HFFc6 (cell line): ENCODE data around the gene SNX25. TPM values are rescaled to one million over a fixed set of nuclear protein-coding genes. Genes with fewer than 3 reads are reported as not detected.
A peak's percentile ranks its signal among the peaks of the same experiment; 100 is the strongest.

Experiments
- DNase-seq: peaks from one replicate; pipeline ENCODE4 v3.0.0-alpha.2; 2018
- H3K27ac Mint-ChIP-seq: 2 replicates; pipeline ENCODE4 v1.8.0; 2020; ENCODE audit warnings: mild to moderate bottlenecking, mixed read lengths
- H3K27me3 Mint-ChIP-seq: 2 replicates; pipeline ENCODE4 v1.8.0; 2021; ENCODE audit warnings: mild to moderate bottlenecking, moderate library complexity, mixed read lengths; ENCODE audit not compliant: insufficient read depth
- H3K36me3 Mint-ChIP-seq: 2 replicates; pipeline ENCODE4 v1.8.0; 2021; ENCODE audit warnings: low read depth, mixed read lengths
- H3K4me1 Mint-ChIP-seq: 2 replicates; pipeline ENCODE4 v1.8.0; 2020; ENCODE audit warnings: low read depth, mixed read lengths
- H3K4me3 Mint-ChIP-seq: 2 replicates; pipeline ENCODE4 v1.8.0; 2020; ENCODE audit warnings: mild to moderate bottlenecking, moderate library complexity, mixed read lengths
- H3K9me3 Mint-ChIP-seq: 2 replicates; pipeline ENCODE4 v1.8.0; 2020; ENCODE audit warnings: mild to moderate bottlenecking, mixed read lengths
- total RNA-seq, 6 experiments: library from RNA; stranded (reverse); fragmentation: NEBNext Ultra II Directional; extraction: Animal tissue kit (Norgen Biotek cat#: 25700); gene quantifications; 2 replicates in 1 of 6; 3 replicates in 5 of 6; pipeline ENCODE4 v1.2.3, GENCODE V29; 2021
- TF ChIP-seq, protein P1 (sequence below): fragments of 200-600 bp; sonication (generic); IDR thresholded peaks from 2 replicates; pipeline ENCODE4 v1.5.0; 2021; ENCODE audit warnings: antibody characterized with exemption, mild to moderate bottlenecking

SNX25 gene
- total RNA-seq, 6 experiments from 2014 or later: 19.4 to 40.2 (median 24.8) TPM

DNA sequence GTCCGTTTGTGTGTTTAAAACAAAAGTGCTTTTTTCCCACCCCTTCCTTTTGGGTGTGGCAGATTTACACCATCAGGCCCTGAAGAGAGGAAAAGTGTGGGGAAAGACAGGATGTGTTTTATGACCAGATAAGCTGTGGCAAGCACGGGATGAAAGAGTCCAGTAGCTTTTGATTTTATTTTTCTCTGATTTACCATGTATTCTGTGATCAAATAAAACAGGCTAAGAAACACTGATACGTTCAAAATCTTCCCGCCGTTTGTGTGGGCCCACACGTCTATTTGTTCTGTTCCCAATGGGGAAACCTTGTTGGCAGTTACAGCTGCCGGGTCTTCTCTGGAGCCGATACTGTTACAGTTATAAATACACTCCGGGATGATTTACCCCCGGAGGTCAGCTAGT, 175.5 kb downstream of the SNX25 start:
- peak overlapping the region; percentile 62 for H3K27ac Mint-ChIP-seq
- peaks cover 11% of the 10 kb centered on the region for H3K36me3 Mint-ChIP-seq
- H3K4me1 Mint-ChIP-seq: peaks cover 51% of the 10 kb centered on the region
- peak overlapping the region; percentile 65; the same call in 1 of the 2 replicates for H3K4me3 Mint-ChIP-seq
- TF ChIP-seq, protein P1, sequence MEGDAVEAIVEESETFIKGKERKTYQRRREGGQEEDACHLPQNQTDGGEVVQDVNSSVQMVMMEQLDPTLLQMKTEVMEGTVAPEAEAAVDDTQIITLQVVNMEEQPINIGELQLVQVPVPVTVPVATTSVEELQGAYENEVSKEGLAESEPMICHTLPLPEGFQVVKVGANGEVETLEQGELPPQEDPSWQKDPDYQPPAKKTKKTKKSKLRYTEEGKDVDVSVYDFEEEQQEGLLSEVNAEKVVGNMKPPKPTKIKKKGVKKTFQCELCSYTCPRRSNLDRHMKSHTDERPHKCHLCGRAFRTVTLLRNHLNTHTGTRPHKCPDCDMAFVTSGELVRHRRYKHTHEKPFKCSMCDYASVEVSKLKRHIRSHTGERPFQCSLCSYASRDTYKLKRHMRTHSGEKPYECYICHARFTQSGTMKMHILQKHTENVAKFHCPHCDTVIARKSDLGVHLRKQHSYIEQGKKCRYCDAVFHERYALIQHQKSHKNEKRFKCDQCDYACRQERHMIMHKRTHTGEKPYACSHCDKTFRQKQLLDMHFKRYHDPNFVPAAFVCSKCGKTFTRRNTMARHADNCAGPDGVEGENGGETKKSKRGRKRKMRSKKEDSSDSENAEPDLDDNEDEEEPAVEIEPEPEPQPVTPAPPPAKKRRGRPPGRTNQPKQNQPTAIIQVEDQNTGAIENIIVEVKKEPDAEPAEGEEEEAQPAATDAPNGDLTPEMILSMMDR: no peak
- DNase-seq: no peak
- H3K9me3 Mint-ChIP-seq: peaks cover 5% of the 10 kb centered on the region
- no peaks in the 10 kb centered on the region; the same call in 1 of the 2 replicates for H3K27me3 Mint-ChIP-seq

DNA sequence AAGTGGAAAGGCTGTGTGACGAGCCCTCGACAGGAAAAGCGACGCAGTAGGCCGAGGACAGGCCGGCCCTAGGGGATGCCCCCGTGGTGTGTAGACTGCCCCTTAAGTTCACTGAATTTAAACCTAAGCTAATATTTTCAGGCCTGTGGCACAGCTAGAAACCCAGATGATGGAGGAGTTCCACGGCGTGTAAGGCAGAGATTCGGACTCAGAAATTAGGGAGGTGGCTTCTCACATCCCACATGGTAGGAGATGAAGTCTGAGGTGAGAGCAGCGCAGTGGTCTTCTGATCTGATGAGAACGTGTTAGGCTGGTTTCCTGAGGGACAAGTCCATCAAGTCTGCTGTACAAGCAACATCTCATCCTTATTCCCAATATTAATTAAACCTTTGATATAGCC, 178.6 kb downstream of the SNX25 start:
- H3K4me1 Mint-ChIP-seq: peaks cover 46% of the 10 kb centered on the region
- H3K27me3 Mint-ChIP-seq: no peaks in the 10 kb centered on the region; the same call in 1 of the 2 replicates
- peaks cover 13% of the 10 kb centered on the region for H3K36me3 Mint-ChIP-seq
- DNase-seq: no peak
- TF ChIP-seq, protein P1: no peak
- H3K4me3 Mint-ChIP-seq: no peak overlapping the region
- no peak overlapping the region for H3K27ac Mint-ChIP-seq
- H3K9me3 Mint-ChIP-seq: no peaks in the 10 kb centered on the region

DNA sequence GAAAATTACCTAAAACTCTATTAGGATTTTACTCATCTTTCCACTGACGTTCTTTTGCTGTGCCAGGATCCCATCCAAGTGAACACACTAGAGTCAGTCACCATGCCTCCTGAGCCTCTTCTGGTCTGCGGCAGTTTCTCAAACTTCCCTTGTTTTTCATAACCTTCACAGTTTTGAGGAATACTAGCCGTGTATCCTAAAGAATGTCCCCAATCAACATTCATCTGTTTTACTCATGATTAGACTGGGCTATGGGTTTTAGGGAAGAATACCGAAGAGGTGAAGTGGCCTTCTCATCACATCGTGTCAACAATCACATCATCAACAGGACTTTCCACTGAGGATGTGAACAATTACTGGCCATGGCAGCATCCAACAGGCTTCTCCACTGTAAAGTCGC, 181.5 kb downstream of the SNX25 start:
- peaks cover 39% of the 10 kb centered on the region for H3K4me1 Mint-ChIP-seq
- TF ChIP-seq, protein P1: no peak
- no peak overlapping the region for H3K27ac Mint-ChIP-seq
- no peak overlapping the region for H3K4me3 Mint-ChIP-seq
- H3K9me3 Mint-ChIP-seq: no peaks in the 10 kb centered on the region
- peaks cover 2% of the 10 kb centered on the region for H3K27me3 Mint-ChIP-seq
- no peak for DNase-seq
- peaks cover 13% of the 10 kb centered on the region for H3K36me3 Mint-ChIP-seq

DNA sequence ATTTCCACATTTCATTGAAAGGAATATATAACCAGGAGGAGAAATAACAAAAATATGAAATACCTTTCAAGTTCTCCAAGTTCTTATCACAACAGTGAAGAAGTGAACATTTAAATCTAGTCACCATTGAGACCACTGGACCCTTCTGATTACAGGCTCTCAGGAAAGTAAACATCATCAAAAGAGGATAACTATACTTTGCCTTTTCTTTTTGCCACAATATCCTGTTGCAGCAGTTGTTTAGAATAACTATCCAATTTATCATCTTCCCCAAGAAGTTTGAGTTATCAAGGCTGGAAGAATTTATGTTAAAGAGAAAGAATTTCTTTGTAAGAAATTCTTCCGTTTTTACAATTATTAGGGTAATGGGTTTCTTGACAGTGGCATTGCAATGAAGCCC, 182.8 kb downstream of the SNX25 start:
- Mint-ChIP-seq H3K4me1 (peaks cover 38% of the 10 kb centered on the region), H3K9me3 (no peaks in the 10 kb centered on the region), H3K27me3 (peaks cover 2% of the 10 kb centered on the region), H3K4me3 (no peak overlapping the region), H3K27ac (peak overlapping the region; percentile 4; the same call in 1 of the 2 replicates), H3K36me3 (peaks cover 13% of the 10 kb centered on the region)
- TF ChIP-seq, protein P1: no peak
- DNase-seq: no peak

DNA sequence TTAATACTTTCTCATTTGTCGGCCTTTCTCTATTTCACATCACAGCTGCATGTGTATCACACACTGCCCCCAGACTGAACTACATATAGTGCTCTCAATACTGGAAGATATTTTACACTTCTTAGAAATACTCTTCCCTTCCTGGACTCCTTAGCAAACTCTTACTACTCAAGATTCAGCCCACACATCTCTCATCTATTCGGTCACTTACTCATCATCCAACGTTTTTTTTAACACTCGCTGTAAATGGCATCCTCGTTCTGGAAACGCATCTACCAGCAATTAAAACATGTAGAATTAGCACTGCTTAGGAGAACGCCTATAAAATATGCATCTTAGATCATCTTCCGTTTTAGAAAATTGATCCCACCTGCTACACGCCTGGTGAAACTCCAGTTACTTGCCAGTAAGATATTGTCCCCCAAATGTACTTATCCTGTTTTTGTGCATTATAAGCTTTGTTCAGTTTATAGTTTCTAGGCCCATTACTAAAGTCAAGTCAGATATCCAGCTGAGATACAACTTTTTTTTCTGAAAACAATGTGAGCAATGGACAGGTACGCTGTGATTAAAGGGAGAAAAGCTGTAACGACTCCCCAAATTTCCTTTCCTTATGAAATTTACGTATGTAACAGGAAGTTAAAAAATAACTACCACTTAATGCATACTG, 185.3 kb downstream of the SNX25 start:
- peak; percentile 35 for DNase-seq
- peak overlapping the region; percentile 92 for H3K4me3 Mint-ChIP-seq
- H3K36me3 Mint-ChIP-seq: peaks cover 13% of the 10 kb centered on the region
- H3K27ac Mint-ChIP-seq: peak overlapping the region; percentile 94
- H3K9me3 Mint-ChIP-seq: no peaks in the 10 kb centered on the region
- TF ChIP-seq, protein P1: no peak
- H3K27me3 Mint-ChIP-seq: peaks cover 2% of the 10 kb centered on the region
- peaks cover 57% of the 10 kb centered on the region for H3K4me1 Mint-ChIP-seq
